ENCODE results near the gene DYSF. TPM values are rescaled to one million over a fixed set of nuclear protein-coding genes. Genes with fewer than 3 reads are reported as not detected.

The DYSF gene
- total and polyA plus RNA-seq, 2 donors = 5.8 to 9.2 TPM

GRCh38 chr2:71614976-71615766 lies 161.8 kb downstream of the DYSF start:
- Histone ChIP-seq H3K27ac (ENCODE audit: low read depth in 1 of 2, low read length in 1 of 2) (no peak overlapping the region), H3K4me3 (ENCODE audit: low read length in 2 of 2) (no peak overlapping the region), H3K27me3 (ENCODE audit: control insufficient read depth in 2 of 2, insufficient read depth in 1 of 2, low read length in 1 of 2) (no peaks in the 10 kb centered on the region), H3K4me1 (ENCODE audit: control insufficient read depth in 2 of 2, insufficient read depth in 2 of 2, low read length in 2 of 2) (no peaks in the 10 kb centered on the region), H3K36me3 (ENCODE audit: control insufficient read depth in 2 of 2, insufficient read depth in 2 of 2, low read length in 1 of 2) (no peaks in the 10 kb centered on the region), H3K9me3 (ENCODE audit: control insufficient read depth in 2 of 2, insufficient read depth in 1 of 2, low read length in 1 of 2) (no peaks in the 10 kb centered on the region)
- WGBS = 90% methylated on average over 9 of the region's 9 CpGs
- no peak for DNase-seq (ENCODE audit: low read depth in 6 of 9, low spot score in 9 of 9)

- H3K36me3 ChIP-seq (ENCODE audit: control insufficient read depth in 2 of 2, insufficient read depth in 2 of 2, low read length in 1 of 2) = no peaks in the 10 kb centered on the region
- no peaks in the 10 kb centered on the region for H3K27me3 ChIP-seq (ENCODE audit: control insufficient read depth in 2 of 2, insufficient read depth in 1 of 2, low read length in 1 of 2)
- no peak overlapping the region for H3K4me3 ChIP-seq (ENCODE audit: low read length in 2 of 2)
- H3K9me3 ChIP-seq (ENCODE audit: control insufficient read depth in 2 of 2, insufficient read depth in 1 of 2, low read length in 1 of 2) = no peaks in the 10 kb centered on the region
- WGBS = 93% methylated on average over 13 of the region's 13 CpGs
- H3K27ac ChIP-seq (ENCODE audit: low read depth in 1 of 2, low read length in 1 of 2) = no peak overlapping the region
- no peaks in the 10 kb centered on the region for H3K4me1 ChIP-seq (ENCODE audit: control insufficient read depth in 2 of 2, insufficient read depth in 2 of 2, low read length in 2 of 2)
- DNase-seq (ENCODE audit: low read depth in 6 of 9, low spot score in 9 of 9) = no peak
Observed at GRCh38 chr2:71615767-71616730, 162.7 kb downstream of the DYSF start.

GRCh38 chr2:71617266-71617665 lies 163.9 kb downstream of the DYSF start:
- Histone ChIP-seq H3K36me3 (ENCODE audit: control insufficient read depth in 2 of 2, insufficient read depth in 2 of 2, low read length in 1 of 2) (no peaks in the 10 kb centered on the region), H3K9me3 (ENCODE audit: control insufficient read depth in 2 of 2, insufficient read depth in 1 of 2, low read length in 1 of 2) (no peaks in the 10 kb centered on the region), H3K27me3 (ENCODE audit: control insufficient read depth in 2 of 2, insufficient read depth in 1 of 2, low read length in 1 of 2) (no peaks in the 10 kb centered on the region), H3K27ac (ENCODE audit: low read depth in 1 of 2, low read length in 1 of 2) (no peak overlapping the region), H3K4me3 (ENCODE audit: low read length in 2 of 2) (no peak overlapping the region), H3K4me1 (ENCODE audit: control insufficient read depth in 2 of 2, insufficient read depth in 2 of 2, low read length in 2 of 2) (no peaks in the 10 kb centered on the region)
- 97% methylated on average over 5 of the region's 5 CpGs for WGBS
- no peak for DNase-seq (ENCODE audit: low read depth in 6 of 9, low spot score in 9 of 9)

GRCh38 chr2:71618327-71619113 lies 165.2 kb downstream of the DYSF start:
- no peak for DNase-seq (ENCODE audit: low read depth in 6 of 9, low spot score in 9 of 9)
- Histone ChIP-seq H3K4me1 (ENCODE audit: control insufficient read depth in 2 of 2, insufficient read depth in 2 of 2, low read length in 2 of 2) (no peaks in the 10 kb centered on the region), H3K9me3 (ENCODE audit: control insufficient read depth in 2 of 2, insufficient read depth in 1 of 2, low read length in 1 of 2) (no peaks in the 10 kb centered on the region), H3K27ac (ENCODE audit: low read depth in 1 of 2, low read length in 1 of 2) (no peak overlapping the region), H3K27me3 (ENCODE audit: control insufficient read depth in 2 of 2, insufficient read depth in 1 of 2, low read length in 1 of 2) (no peaks in the 10 kb centered on the region), H3K4me3 (ENCODE audit: low read length in 2 of 2) (no peak overlapping the region), H3K36me3 (ENCODE audit: control insufficient read depth in 2 of 2, insufficient read depth in 2 of 2, low read length in 1 of 2) (no peaks in the 10 kb centered on the region)
- 85% methylated on average over 12 of the region's 12 CpGs for WGBS

GRCh38 chr2:71619230-71619741 lies 165.9 kb downstream of the DYSF start:
- no peaks in the 10 kb centered on the region for H3K27me3 ChIP-seq (ENCODE audit: control insufficient read depth in 2 of 2, insufficient read depth in 1 of 2, low read length in 1 of 2)
- H3K9me3 ChIP-seq (ENCODE audit: control insufficient read depth in 2 of 2, insufficient read depth in 1 of 2, low read length in 1 of 2) = no peaks in the 10 kb centered on the region
- WGBS = 86% methylated on average over 15 of the region's 15 CpGs
- no peak overlapping the region for H3K27ac ChIP-seq (ENCODE audit: low read depth in 1 of 2, low read length in 1 of 2)
- H3K4me3 ChIP-seq (ENCODE audit: low read length in 2 of 2) = no peak overlapping the region
- no peaks in the 10 kb centered on the region for H3K4me1 ChIP-seq (ENCODE audit: control insufficient read depth in 2 of 2, insufficient read depth in 2 of 2, low read length in 2 of 2)
- no peak for DNase-seq (ENCODE audit: low read depth in 6 of 9, low spot score in 9 of 9)
- H3K36me3 ChIP-seq (ENCODE audit: control insufficient read depth in 2 of 2, insufficient read depth in 2 of 2, low read length in 1 of 2) = no peaks in the 10 kb centered on the region

GRCh38 chr2:71620116-71620515 lies 166.8 kb downstream of the DYSF start:
- H3K27me3 ChIP-seq (ENCODE audit: control insufficient read depth in 2 of 2, insufficient read depth in 1 of 2, low read length in 1 of 2) = no peaks in the 10 kb centered on the region
- H3K9me3 ChIP-seq (ENCODE audit: control insufficient read depth in 2 of 2, insufficient read depth in 1 of 2, low read length in 1 of 2) = no peaks in the 10 kb centered on the region
- no peaks in the 10 kb centered on the region for H3K4me1 ChIP-seq (ENCODE audit: control insufficient read depth in 2 of 2, insufficient read depth in 2 of 2, low read length in 2 of 2)
- no peak for DNase-seq (ENCODE audit: low read depth in 6 of 9, low spot score in 9 of 9)
- H3K27ac ChIP-seq (ENCODE audit: low read depth in 1 of 2, low read length in 1 of 2) = no peak overlapping the region
- no peaks in the 10 kb centered on the region for H3K36me3 ChIP-seq (ENCODE audit: control insufficient read depth in 2 of 2, insufficient read depth in 2 of 2, low read length in 1 of 2)
- H3K4me3 ChIP-seq (ENCODE audit: low read length in 2 of 2) = no peak overlapping the region
- WGBS = 94% methylated on average over 6 of the region's 6 CpGs

- DNase-seq (ENCODE audit: low read depth in 6 of 9, low spot score in 9 of 9) = no peak
- Histone ChIP-seq H3K36me3 (ENCODE audit: control insufficient read depth in 2 of 2, insufficient read depth in 2 of 2, low read length in 1 of 2) (no peaks in the 10 kb centered on the region), H3K27ac (ENCODE audit: low read depth in 1 of 2, low read length in 1 of 2) (no peak overlapping the region), H3K4me3 (ENCODE audit: low read length in 2 of 2) (no peak overlapping the region), H3K27me3 (ENCODE audit: control insufficient read depth in 2 of 2, insufficient read depth in 1 of 2, low read length in 1 of 2) (no peaks in the 10 kb centered on the region), H3K9me3 (ENCODE audit: control insufficient read depth in 2 of 2, insufficient read depth in 1 of 2, low read length in 1 of 2) (no peaks in the 10 kb centered on the region), H3K4me1 (ENCODE audit: control insufficient read depth in 2 of 2, insufficient read depth in 2 of 2, low read length in 2 of 2) (no peaks in the 10 kb centered on the region)
- WGBS = 89% methylated on average over 5 of the region's 5 CpGs
Observed at GRCh38 chr2:71620851-71621251, 167.5 kb downstream of the DYSF start.

- Histone ChIP-seq H3K9me3 (ENCODE audit: control insufficient read depth in 2 of 2, insufficient read depth in 1 of 2, low read length in 1 of 2) (no peaks in the 10 kb centered on the region), H3K4me3 (ENCODE audit: low read length in 2 of 2) (no peak overlapping the region), H3K27ac (ENCODE audit: low read depth in 1 of 2, low read length in 1 of 2) (no peak overlapping the region), H3K36me3 (ENCODE audit: control insufficient read depth in 2 of 2, insufficient read depth in 2 of 2, low read length in 1 of 2) (no peaks in the 10 kb centered on the region), H3K27me3 (ENCODE audit: control insufficient read depth in 2 of 2, insufficient read depth in 1 of 2, low read length in 1 of 2) (no peaks in the 10 kb centered on the region), H3K4me1 (ENCODE audit: control insufficient read depth in 2 of 2, insufficient read depth in 2 of 2, low read length in 2 of 2) (no peaks in the 10 kb centered on the region)
- DNase-seq (ENCODE audit: low read depth in 6 of 9, low spot score in 9 of 9) = no peak
Observed at GRCh38 chr2:71629273-71629672, 175.9 kb downstream of the DYSF start.
